ENCODE data around the gene CACNA1F. TPM values are rescaled to one million over a fixed set of nuclear protein-coding genes. Genes with fewer than 3 reads are reported as not detected.

The CACNA1F gene
- polyA plus RNA-seq, 3 donors = 0.73 TPM; not detected in 2

GRCh38 chrX:49177873-49178480, 55.2 kb downstream of the CACNA1F start:
- intact Hi-C loops (cut with micrococcal nuclease) = no loop called here
- H3K4me3 ChIP-seq (replicated peaks in 1 of 3; ENCODE audit: low read depth in 2 of 3, low read length in 3 of 3) = no peak overlapping the region
- Mint-ChIP-seq H3K27ac (peak overlapping the region in 4 of 7 donors; percentile 45 to 92 (median 90)), H3K4me1 (peaks cover 41% of the 10 kb centered on the region), H3K9me3 (peaks cover 0 to 16% (median 4%) of the 10 kb centered on the region in 7 donors), H3K4me3 (no peak overlapping the region), H3K27me3 (ENCODE audit: low read depth in 3 of 3) (peaks cover 0 to 10% (median 0%) of the 10 kb centered on the region in 3 donors), H3K36me3 (peaks cover 53 to 68% of the 10 kb centered on the region in 2 donors)
- no peak overlapping the region for H3K4me2 ChIP-seq (replicated peaks; ENCODE audit: extremely low read depth, low read length, poor library complexity, severe bottlenecking)
- peaks cover 50 to 70% of the 10 kb centered on the region in 2 donors for H3K36me3 ChIP-seq (replicated peaks in 1 of 2; ENCODE audit: control insufficient read depth in 1 of 2, insufficient read depth in 2 of 2, low read length in 2 of 2)
- no peaks in the 10 kb centered on the region for H3K27me3 ChIP-seq (ENCODE audit: control insufficient read depth in 2 of 2, insufficient read depth in 2 of 2, low read length in 2 of 2)
- peaks cover 38 to 51% of the 10 kb centered on the region in 2 donors for H3K4me1 ChIP-seq (ENCODE audit: control insufficient read depth in 1 of 2, insufficient read depth in 2 of 2, low read length in 2 of 2)
- H3K9me3 ChIP-seq (replicated peaks in 1 of 2; ENCODE audit: control insufficient read depth in 1 of 2, insufficient read depth in 1 of 2, low read length in 2 of 2) = no peaks in the 10 kb centered on the region
- peaks cover 30% of the 10 kb centered on the region for H3K79me2 ChIP-seq (ENCODE audit: insufficient read depth, low read length)
- peaks cover 5% of the 10 kb centered on the region for H4K20me1 ChIP-seq (ENCODE audit: insufficient read depth, low read length)
- TF ChIP-seq CTCF (IDR thresholded peaks at IDR 0.05) = no peak
- 97% methylated on average over 6 of the region's 23 CpGs for WGBS (ENCODE audit: insufficient coverage)
- H2AFZ ChIP-seq (ENCODE audit: insufficient read depth, low read depth, low read length, poor library complexity, severe bottlenecking) = no peak overlapping the region
- H3K27ac ChIP-seq (ENCODE audit: low read depth in 1 of 2, low read length in 2 of 2) = no peak overlapping the region
- no peak for DNase-seq
- H3K9ac ChIP-seq (ENCODE audit: insufficient read depth, low read length, poor library complexity, severe bottlenecking) = no peak overlapping the region

- intact Hi-C loops (cut with micrococcal nuclease) = no loop called here
- no peak for TF ChIP-seq CTCF (IDR thresholded peaks at IDR 0.05)
- H3K4me1 ChIP-seq (ENCODE audit: control insufficient read depth in 1 of 2, insufficient read depth in 2 of 2, low read length in 2 of 2) = peaks cover 43 to 56% of the 10 kb centered on the region in 2 donors
- H3K4me3 Mint-ChIP-seq = peak overlapping the region in 1 of 2 donors; percentile 15
- WGBS (ENCODE audit: insufficient coverage) = 36% methylated on average over 2 of the region's 4 CpGs
- H3K4me1 Mint-ChIP-seq = peaks cover 43% of the 10 kb centered on the region
- peak; percentile 30 to 43 (median 38) for DNase-seq
- peak overlapping the region; percentile 33 to 66 for H3K27ac ChIP-seq (ENCODE audit: low read depth in 1 of 2, low read length in 2 of 2)
- no peak overlapping the region for H3K9ac ChIP-seq (ENCODE audit: insufficient read depth, low read length, poor library complexity, severe bottlenecking)
- no peak overlapping the region for H2AFZ ChIP-seq (ENCODE audit: insufficient read depth, low read depth, low read length, poor library complexity, severe bottlenecking)
- H3K27me3 ChIP-seq (ENCODE audit: control insufficient read depth in 2 of 2, insufficient read depth in 2 of 2, low read length in 2 of 2) = no peaks in the 10 kb centered on the region
- peak overlapping the region; percentile 45 for H3K4me2 ChIP-seq (replicated peaks; ENCODE audit: extremely low read depth, low read length, poor library complexity, severe bottlenecking)
- peaks cover 11% of the 10 kb centered on the region for H4K20me1 ChIP-seq (ENCODE audit: insufficient read depth, low read length)
- peaks cover 35% of the 10 kb centered on the region for H3K79me2 ChIP-seq (ENCODE audit: insufficient read depth, low read length)
- peak overlapping the region in 1 of 3 experiments; percentile 49 for H3K4me3 ChIP-seq (replicated peaks in 1 of 3; ENCODE audit: low read depth in 2 of 3, low read length in 3 of 3)
- no peaks in the 10 kb centered on the region for H3K9me3 ChIP-seq (replicated peaks in 1 of 2; ENCODE audit: control insufficient read depth in 1 of 2, insufficient read depth in 1 of 2, low read length in 2 of 2)
- H3K36me3 Mint-ChIP-seq = peaks cover 49 to 62% of the 10 kb centered on the region in 2 donors
- peaks cover 0 to 20% (median 6%) of the 10 kb centered on the region in 7 donors for H3K9me3 Mint-ChIP-seq
- peaks cover 49 to 65% of the 10 kb centered on the region in 2 donors for H3K36me3 ChIP-seq (replicated peaks in 1 of 2; ENCODE audit: control insufficient read depth in 1 of 2, insufficient read depth in 2 of 2, low read length in 2 of 2)
- H3K27me3 Mint-ChIP-seq (ENCODE audit: low read depth in 3 of 3) = peaks cover 0 to 10% (median 0%) of the 10 kb centered on the region in 3 donors
- peak overlapping the region; percentile 65 to 97 (median 91) for H3K27ac Mint-ChIP-seq
Observed at GRCh38 chrX:49177338-49177833, 55.8 kb downstream of the CACNA1F start.
